Measurements from ENCODE around the gene LRRC49. TPM values are rescaled to one million over a fixed set of nuclear protein-coding genes. Genes with fewer than 3 reads are reported as not detected.

LRRC49 gene
- polyA plus RNA-seq, 2 of the 4 experiments (the other 2 are of a cell fraction): 10.0 to 14.3 TPM

- CTCF ChIA-PET: interaction anchor here (0.6 to 1.1 kb wide), 4 partner anchors 15 to 751 kb away, joined by 3 to 4 read pairs (median 3); no protein-coding TSS in a partner anchor
- WGBS (ENCODE audit: missing lambda C conversion rate): 89% methylated on average over 3 of the region's 3 CpGs
- no peak overlapping the region for H3K4me3 ChIP-seq
- peaks cover 11% of the 10 kb centered on the region for H3K4me1 ChIP-seq
- no peak for TF ChIP-seq EHMT2 (IDR thresholded peaks at IDR 0.05; ENCODE audit: low read depth)
- no peak for TF ChIP-seq RNF2 (IDR thresholded peaks at IDR 0.05; ENCODE audit: borderline replicate concordance, low read depth)
- TF ChIP-seq KDM5A (IDR thresholded peaks at IDR 0.05): no peak
- TF ChIP-seq CBX2 (IDR thresholded peaks at IDR 0.05; ENCODE audit: borderline replicate concordance, low read depth): no peak
- no peak for TF ChIP-seq CTCF (IDR thresholded peaks at IDR 0.05)
- no peak for TF ChIP-seq RARB (CRISPR knock-in tag; IDR thresholded peaks at IDR 0.05)
- no peak for TF ChIP-seq CEBPB (IDR thresholded peaks at IDR 0.05)
- no peak for TF ChIP-seq E2F6 (IDR thresholded peaks at IDR 0.05; ENCODE audit: borderline replicate concordance, low read depth)
- TF ChIP-seq HOXA7 (CRISPR knock-in tag; IDR thresholded peaks at IDR 0.05): no peak
- TF ChIP-seq MAZ (IDR thresholded peaks at IDR 0.05; ENCODE audit: borderline replicate concordance, low read depth, low read length): no peak
- TF ChIP-seq BCL3 (IDR thresholded peaks at IDR 0.05): no peak
- no peak for TF ChIP-seq CBX8 (IDR thresholded peaks at IDR 0.05)
- TF ChIP-seq RAD21 (conservative IDR thresholded peaks at IDR 0.05 in 1 of 2, IDR thresholded peaks at IDR 0.05 in 1 of 2): no peak
- TF ChIP-seq PBX3 (IDR thresholded peaks at IDR 0.05): no peak
- TF ChIP-seq HOXB13 (CRISPR knock-in tag; IDR thresholded peaks at IDR 0.05; ENCODE audit: low read depth): no peak
- TF ChIP-seq CHD4 (IDR thresholded peaks at IDR 0.05; ENCODE audit: borderline replicate concordance): no peak
- POLR2A ChIA-PET: no interaction called here
- DNase-seq (ENCODE audit: low read depth in 1 of 2, low spot score in 1 of 2): no peak
- no peaks in the 10 kb centered on the region for H3K9me3 ChIP-seq
- no peak for ATAC-seq
- FAIRE-seq: peak; percentile 90
- H3K27ac ChIP-seq: no peak overlapping the region
- H3K4me2 ChIP-seq: no peak overlapping the region
Measured at GRCh38 chr15:71049706-71050422, 157.2 kb downstream of the LRRC49 start.

GRCh38 chr15:71050461-71050860 is 157.8 kb downstream of the LRRC49 start:
- DNase-seq (ENCODE audit: low read depth in 1 of 2, low spot score in 1 of 2): no peak
- no peak overlapping the region for H3K4me2 ChIP-seq
- H3K27ac ChIP-seq: no peak overlapping the region
- FAIRE-seq: no peak
- ChIA-PET POLR2A (no interaction called here), CTCF (interaction anchor here (0.6 to 1.3 kb wide), 3 partner anchors 15 to 30 kb away, joined by 3 to 4 read pairs (median 4); no protein-coding TSS in a partner anchor)
- TF ChIP-seq BCL3 (IDR thresholded peaks at IDR 0.05) (no peak), KDM1A (IDR thresholded peaks at IDR 0.05; ENCODE audit: low read depth) (no peak), NPAS2 (CRISPR knock-in tag; IDR thresholded peaks at IDR 0.05; ENCODE audit: borderline replicate concordance) (no peak), CBX2 (IDR thresholded peaks at IDR 0.05; ENCODE audit: borderline replicate concordance, low read depth) (no peak), HOXB13 (CRISPR knock-in tag; IDR thresholded peaks at IDR 0.05; ENCODE audit: low read depth) (no peak), PBX3 (IDR thresholded peaks at IDR 0.05) (no peak), CBX8 (IDR thresholded peaks at IDR 0.05) (no peak)
- H3K4me1 ChIP-seq: peaks cover 17% of the 10 kb centered on the region
- no peak for ATAC-seq
- H3K4me3 ChIP-seq: no peak overlapping the region
- no peaks in the 10 kb centered on the region for H3K9me3 ChIP-seq
- 67% methylated on average over 4 of the region's 4 CpGs for WGBS (ENCODE audit: missing lambda C conversion rate)

All from A549 (cell line).